Fibroblast of lung (primary cell): ENCODE results near the gene KCNIP4. TPM values are rescaled to one million over a fixed set of nuclear protein-coding genes. Genes with fewer than 3 reads are reported as not detected.

Source experiments
- DNase-seq, 2 donors: peaks; one replicate each; pipeline versions ENCODE4 v3.0.0 to v3.0.0-alpha.2; 2010; ENCODE audit warnings: low read depth in 2 of 2
- H2AFZ ChIP-seq: 2 replicates; pipeline ENCODE4 v1.5.1; 2012; ENCODE audit warnings: low read length, control low read depth, inconsistent platforms
- H3K27ac ChIP-seq: 2 replicates; pipeline ENCODE4 v1.5.1; 2011; ENCODE audit warnings: low read length, control low read depth; ENCODE audit not compliant: insufficient read depth
- H3K27me3 ChIP-seq: 2 replicates; pipeline ENCODE4 v1.5.1; 2011; ENCODE audit warnings: mild to moderate bottlenecking, low read length; ENCODE audit not compliant: control insufficient read depth, insufficient read depth
- H3K36me3 ChIP-seq: 2 replicates; pipeline ENCODE4 v1.5.1; 2011; ENCODE audit warnings: low read length; ENCODE audit not compliant: control insufficient read depth, insufficient read depth
- H3K4me1 ChIP-seq: 2 replicates; pipeline ENCODE4 v1.5.1; 2011; ENCODE audit warnings: low read length; ENCODE audit not compliant: control insufficient read depth, insufficient read depth; ENCODE audit errors: extremely low read depth
- H3K4me2 ChIP-seq: 2 replicates; pipeline ENCODE4 v1.5.1; 2011; ENCODE audit warnings: low read length, control low read depth; ENCODE audit not compliant: insufficient read depth; ENCODE audit errors: extremely low read depth
- H3K4me3 ChIP-seq, 4 experiments: fragments of 200-600 bp in 1 of 4; sonication (generic) in 1 of 4; replicated peaks in 1 of 4; 2 replicates each; pipeline ENCODE4 v1.5.1; 2011 to 2016; ENCODE audit warnings: low read length in 4 of 4, low read depth in 3 of 4, mild to moderate bottlenecking in 3 of 4, control low read depth in 2 of 4, inconsistent platforms in 1 of 4, mixed read lengths in 1 of 4; ENCODE audit not compliant: insufficient read depth in 1 of 4; ENCODE audit errors: control extremely low read depth in 1 of 4
- H3K79me2 ChIP-seq: 2 replicates; pipeline ENCODE4 v1.5.1; 2012; ENCODE audit warnings: mild to moderate bottlenecking, low read length, inconsistent platforms; ENCODE audit not compliant: control insufficient read depth, insufficient read depth
- H3K9ac ChIP-seq: 2 replicates; pipeline ENCODE4 v1.5.1; 2011; ENCODE audit warnings: mild to moderate bottlenecking, low read length, control low read depth; ENCODE audit not compliant: insufficient read depth
- H3K9me3 ChIP-seq: 2 replicates; pipeline ENCODE4 v1.5.1; 2012; ENCODE audit warnings: low read depth, low read length; ENCODE audit not compliant: control insufficient read depth, insufficient read depth
- H4K20me1 ChIP-seq: 2 replicates; pipeline ENCODE4 v1.5.1; 2011; ENCODE audit warnings: low read length; ENCODE audit not compliant: control insufficient read depth, insufficient read depth; ENCODE audit errors: extremely low read depth
- CTCF ChIP-seq, 2 donors: IDR thresholded peaks in 1 of 2; conservative IDR thresholded peaks in 1 of 2; 1 replicate in 1 of 2; 2 replicates in 1 of 2; pipeline ENCODE4 v1.5.1; 2011 to 2012; ENCODE audit warnings: low read length in 2 of 2, control low read depth in 1 of 2, inconsistent platforms in 1 of 2, low read depth in 1 of 2, mild to moderate bottlenecking in 1 of 2
- EZH2 ChIP-seq: IDR thresholded peaks from 2 replicates; pipeline ENCODE4 v1.5.1; 2012; ENCODE audit warnings: low read length, control low read depth, mild to moderate bottlenecking; ENCODE audit errors: missing control alignments
- polyA plus RNA-seq, 2 donors: library from polyadenylated mRNA; depleted of rRNA in 1 of 2; stranded (reverse) in 1 of 2; unstranded in 1 of 2; fragments of >200 nt; gene quantifications; 2 replicates each; pipeline ENCODE4 v1.2.1, GENCODE V29; 2011 to 2012; ENCODE audit warnings: missing spikeins in 1 of 2
- total RNA-seq: library from RNA; depleted of rRNA; stranded (reverse); fragments of >200 nt; gene quantifications from 2 replicates; pipeline ENCODE4 v1.2.1, GENCODE V29; 2014

Gene KCNIP4
- total and polyA plus RNA-seq, 2 donors (not counting 1 experiment from before 2014, with no cell fraction given), result not detected

GRCh38 chr4:21205821-21206531 is 742.6 kb downstream of the KCNIP4 start:
- Histone ChIP-seq H3K27me3 (no peaks in the 10 kb centered on the region), H3K4me2 (no peak overlapping the region), H2AFZ (no peak overlapping the region), H3K27ac (no peak overlapping the region), H3K4me1 (no peaks in the 10 kb centered on the region), H3K79me2 (no peaks in the 10 kb centered on the region), H3K9ac (no peak overlapping the region), H3K9me3 (no peaks in the 10 kb centered on the region), H3K4me3 (no peak overlapping the region), H3K36me3 (no peaks in the 10 kb centered on the region), H4K20me1 (no peaks in the 10 kb centered on the region)
- no peak for DNase-seq
- TF ChIP-seq CTCF (conservative IDR thresholded peaks at IDR 0.05 in 1 of 2, IDR thresholded peaks at IDR 0.05 in 1 of 2; ENCODE audit: low read depth in 1 of 2, low read length in 2 of 2) (no peak), EZH2 (no peak)

GRCh38 chr4:21203416-21203815 is 745.2 kb downstream of the KCNIP4 start:
- H3K4me1 ChIP-seq, result no peaks in the 10 kb centered on the region
- no peaks in the 10 kb centered on the region for H3K9me3 ChIP-seq
- H3K79me2 ChIP-seq, result no peaks in the 10 kb centered on the region
- no peak overlapping the region for H3K4me2 ChIP-seq
- DNase-seq, result no peak
- TF ChIP-seq EZH2, result no peak
- TF ChIP-seq CTCF (conservative IDR thresholded peaks at IDR 0.05 in 1 of 2, IDR thresholded peaks at IDR 0.05 in 1 of 2; ENCODE audit: low read depth in 1 of 2, low read length in 2 of 2), result no peak
- no peaks in the 10 kb centered on the region for H4K20me1 ChIP-seq
- no peak overlapping the region for H2AFZ ChIP-seq
- no peak overlapping the region for H3K9ac ChIP-seq
- H3K27ac ChIP-seq, result no peak overlapping the region
- no peak overlapping the region for H3K4me3 ChIP-seq
- H3K36me3 ChIP-seq, result no peaks in the 10 kb centered on the region
- H3K27me3 ChIP-seq, result no peaks in the 10 kb centered on the region

- Histone ChIP-seq H3K9me3 (no peaks in the 10 kb centered on the region), H3K79me2 (no peaks in the 10 kb centered on the region), H3K4me1 (no peaks in the 10 kb centered on the region), H3K36me3 (no peaks in the 10 kb centered on the region), H2AFZ (no peak overlapping the region), H3K27me3 (no peaks in the 10 kb centered on the region), H3K4me3 (no peak overlapping the region), H3K27ac (no peak overlapping the region), H4K20me1 (no peaks in the 10 kb centered on the region), H3K4me2 (no peak overlapping the region), H3K9ac (no peak overlapping the region)
- DNase-seq, result no peak
- TF ChIP-seq CTCF (conservative IDR thresholded peaks at IDR 0.05 in 1 of 2, IDR thresholded peaks at IDR 0.05 in 1 of 2; ENCODE audit: low read depth in 1 of 2, low read length in 2 of 2) (no peak), EZH2 (no peak)
Observed at GRCh38 chr4:21202959-21203358, 745.6 kb downstream of the KCNIP4 start.
